K562 (cell line): ENCODE data around the gene LENEP. TPM values are rescaled to one million over a fixed set of nuclear protein-coding genes. Genes with fewer than 3 reads are reported as not detected.

Source experiments
- ARID1B ChIP-seq: fragments of 450-650 bp; IDR thresholded peaks from 2 replicates; pipeline ENCODE4 v1.6.1; 2016; ENCODE audit warnings: antibody characterized with exemption, mild to moderate bottlenecking, inconsistent platforms
- CBFA2T3 ChIP-seq: fragments of 450-650 bp; IDR thresholded peaks from 2 replicates; pipeline ENCODE4 v1.6.1; 2017
- CBX5 ChIP-seq: IDR thresholded peaks from 2 replicates; pipeline ENCODE4 v1.6.1; 2014; ENCODE audit warnings: low read depth, borderline replicate concordance
- CCNT2 ChIP-seq: IDR thresholded peaks from 2 replicates; pipeline ENCODE4 v1.6.1; 2011; ENCODE audit warnings: borderline replicate concordance, low read depth, mild to moderate bottlenecking, moderate library complexity, mixed read lengths, low read length; ENCODE audit not compliant: insufficient read length; ENCODE audit errors: extremely low read depth
- CEBPG ChIP-seq, 3 experiments: fragments of 200-800 bp in 1 of 3; sonication (Bioruptor generic) in 1 of 3; sonication (generic) in 1 of 3; formaldehyde crosslinking in 1 of 3; IDR thresholded peaks in 2 of 3; conservative IDR thresholded peaks in 1 of 3; 2 replicates each; pipeline versions ENCODE4 v1.6.1 to v1.8.0; 2016 to 2022; ENCODE audit warnings: missing compliant biosample characterization in 2 of 3, missing genetic modification characterization in 2 of 3, mild to moderate bottlenecking in 1 of 3, missing genetic modification reagents in 1 of 3
- HLTF ChIP-seq: fragments of 450-650 bp; IDR thresholded peaks from 2 replicates; pipeline ENCODE4 v1.6.1; 2016
- HNRNPK ChIP-seq: fragments of 200-400 bp; formaldehyde crosslinking; IDR thresholded peaks from one replicate; pipeline ENCODE4 v1.6.1; 2018; ENCODE audit warnings: mild to moderate bottlenecking, low read depth, low read length; ENCODE audit not compliant: poor library complexity, severe bottlenecking
- ILF3 ChIP-seq: fragments of 450-650 bp; IDR thresholded peaks from 2 replicates; pipeline ENCODE4 v1.6.1; 2018; ENCODE audit warnings: antibody characterized with exemption, mild to moderate bottlenecking, moderate library complexity, borderline replicate concordance
- KDM1A ChIP-seq, 2 experiments: fragments of 450-650 bp; IDR thresholded peaks; 2 replicates each; pipeline ENCODE4 v1.6.1; 2016; ENCODE audit warnings: mild to moderate bottlenecking in 2 of 2
- MEF2A ChIP-seq: IDR thresholded peaks from 2 replicates; pipeline ENCODE4 v1.6.1; 2011; ENCODE audit warnings: low read depth, mild to moderate bottlenecking, low read length, moderate library complexity; ENCODE audit not compliant: control insufficient read depth
- MXD1 ChIP-seq: fragments of 250-450 bp; sonication (Bioruptor Pico); IDR thresholded peaks from 2 replicates; pipeline ENCODE4 v1.8.0; 2021; ENCODE audit warnings: borderline replicate concordance, mild to moderate bottlenecking, moderate library complexity; ENCODE audit not compliant: poor library complexity, severe bottlenecking
- NR1H2 ChIP-seq: sonication (generic); formaldehyde crosslinking; IDR thresholded peaks from 2 replicates; pipeline ENCODE4 v1.4.0; 2020; ENCODE audit warnings: mild to moderate bottlenecking, missing genetic modification reagents
- PML ChIP-seq: IDR thresholded peaks from 2 replicates; pipeline ENCODE4 v1.6.1; 2012; ENCODE audit warnings: low read length, inconsistent platforms
- POLR2A ChIP-seq: fragments of 450-650 bp; conservative IDR thresholded peaks from 2 replicates; pipeline ENCODE4 v1.6.1; 2016
- POLR2G ChIP-seq: fragments of 200-400 bp; formaldehyde crosslinking; IDR thresholded peaks from 2 replicates; pipeline ENCODE4 v1.6.1; 2017; ENCODE audit warnings: low read depth, mild to moderate bottlenecking, antibody characterized with exemption, low read length, moderate library complexity
- PTBP1 ChIP-seq: fragments of 200-400 bp; formaldehyde crosslinking; IDR thresholded peaks from 2 replicates; pipeline ENCODE4 v1.6.1; 2017; ENCODE audit warnings: low read depth, low read length
- RBFOX2 ChIP-seq: fragments of 200-400 bp; formaldehyde crosslinking; IDR thresholded peaks from 2 replicates; pipeline ENCODE4 v1.6.1; 2017; ENCODE audit warnings: low read depth, mild to moderate bottlenecking, low read length, moderate library complexity
- TCFL5 ChIP-seq: fragments of 250-450 bp; sonication (Bioruptor Pico); conservative IDR thresholded peaks from 2 replicates; pipeline ENCODE4 v1.6.1; 2021; ENCODE audit warnings: mild to moderate bottlenecking, moderate library complexity, matching md5 sums
- TFAM ChIP-seq: fragments of 250-450 bp; sonication (Bioruptor Pico); conservative IDR thresholded peaks from 2 replicates; pipeline ENCODE4 v1.5.0; 2021; ENCODE audit warnings: mild to moderate bottlenecking, moderate library complexity
- TRIM24 ChIP-seq, 2 experiments: fragments of 450-650 bp; IDR thresholded peaks; 2 replicates each; pipeline ENCODE4 v1.6.1; 2016
- ZEB2 ChIP-seq: fragments of 450-650 bp; IDR thresholded peaks from 2 replicates; pipeline ENCODE4 v1.6.1; 2016
- polyA plus RNA-seq, 8 experiments: library from polyadenylated mRNA; depleted of rRNA in 4 of 8; stranded (reverse) in 5 of 8; unstranded in 3 of 8; fragments of >200 nt; fragmentation: Nextera tagmentation in 2 of 8; fragmentation: Illumina TruSeq in 1 of 8; extraction: Ambion mirVana in 2 of 8; extraction: Trizol in 1 of 8; gene quantifications; 2 replicates each; pipeline versions ENCODE4 v1.2.1 to v1.2.3, GENCODE V29; 2011 to 2014; ENCODE audit warnings: inconsistent platforms in 1 of 8, missing spikeins in 1 of 8
- total RNA-seq, 7 experiments: library from RNA; depleted of rRNA in 6 of 7; stranded (reverse); fragments of >200 nt in 6 of 7; fragmentation: Illumina TruSeq in 2 of 7; extraction: Trizol in 2 of 7; gene quantifications; 2 replicates each; pipeline versions ENCODE4 v1.2.1 to v1.2.3, GENCODE V29; 2011 to 2021; ENCODE audit warnings: low replicate concordance in 1 of 7
- TF ChIP-seq, protein P1 (sequence below): fragments of 450-650 bp; IDR thresholded peaks from 2 replicates; pipeline ENCODE4 v1.6.1; 2018; ENCODE audit not compliant: partially characterized antibody
- TF ChIP-seq, protein P2 (sequence below): fragments of 200-800 bp; sonication (Bioruptor generic); IDR thresholded peaks from 2 replicates; pipeline ENCODE4 v1.6.1; 2017; ENCODE audit warnings: missing genetic modification characterization, missing compliant biosample characterization

LENEP gene
- total and polyA plus RNA-seq, 9 of the 15 experiments (the other 6 are each of a cell fraction or from before 2014, with no cell fraction given), result 0.23 to 0.87 (median 0.67) TPM; not detected in 5

- TF ChIP-seq PTBP1, result no peak
- peak; percentile 57 for TF ChIP-seq RBFOX2
- TF ChIP-seq MXD1, result no peak
- TF ChIP-seq CBFA2T3, result 0 out of 2 replicates have a peak, but pooled peaks have one; percentile 8
- 0 out of 2 replicates have a peak, but pooled peaks have one; percentile 32 for TF ChIP-seq POLR2A
- TF ChIP-seq TCFL5 (CRISPR knock-in tag), result no peak
- TF ChIP-seq CEBPG (CRISPR knock-in tag; IDR thresholded peaks at IDR 0.05), result no peak
- no peak for TF ChIP-seq CEBPG (tag; conservative IDR thresholded peaks at IDR 0.05 in 1 of 2, IDR thresholded peaks at IDR 0.05 in 1 of 2)
- no peak for TF ChIP-seq ZEB2
- TF ChIP-seq CBX5, result no peak
- no peak for TF ChIP-seq TFAM
- peak in 1 of 2 experiments; percentile 93; a peak in 2 of 4 replicates for TF ChIP-seq KDM1A (IDR thresholded peaks at IDR 0.05)
- TF ChIP-seq TRIM24 (IDR thresholded peaks at IDR 0.05), result peak in 1 of 2 experiments; percentile 32; a peak in 1 of 4 replicates
- TF ChIP-seq, protein P1, sequence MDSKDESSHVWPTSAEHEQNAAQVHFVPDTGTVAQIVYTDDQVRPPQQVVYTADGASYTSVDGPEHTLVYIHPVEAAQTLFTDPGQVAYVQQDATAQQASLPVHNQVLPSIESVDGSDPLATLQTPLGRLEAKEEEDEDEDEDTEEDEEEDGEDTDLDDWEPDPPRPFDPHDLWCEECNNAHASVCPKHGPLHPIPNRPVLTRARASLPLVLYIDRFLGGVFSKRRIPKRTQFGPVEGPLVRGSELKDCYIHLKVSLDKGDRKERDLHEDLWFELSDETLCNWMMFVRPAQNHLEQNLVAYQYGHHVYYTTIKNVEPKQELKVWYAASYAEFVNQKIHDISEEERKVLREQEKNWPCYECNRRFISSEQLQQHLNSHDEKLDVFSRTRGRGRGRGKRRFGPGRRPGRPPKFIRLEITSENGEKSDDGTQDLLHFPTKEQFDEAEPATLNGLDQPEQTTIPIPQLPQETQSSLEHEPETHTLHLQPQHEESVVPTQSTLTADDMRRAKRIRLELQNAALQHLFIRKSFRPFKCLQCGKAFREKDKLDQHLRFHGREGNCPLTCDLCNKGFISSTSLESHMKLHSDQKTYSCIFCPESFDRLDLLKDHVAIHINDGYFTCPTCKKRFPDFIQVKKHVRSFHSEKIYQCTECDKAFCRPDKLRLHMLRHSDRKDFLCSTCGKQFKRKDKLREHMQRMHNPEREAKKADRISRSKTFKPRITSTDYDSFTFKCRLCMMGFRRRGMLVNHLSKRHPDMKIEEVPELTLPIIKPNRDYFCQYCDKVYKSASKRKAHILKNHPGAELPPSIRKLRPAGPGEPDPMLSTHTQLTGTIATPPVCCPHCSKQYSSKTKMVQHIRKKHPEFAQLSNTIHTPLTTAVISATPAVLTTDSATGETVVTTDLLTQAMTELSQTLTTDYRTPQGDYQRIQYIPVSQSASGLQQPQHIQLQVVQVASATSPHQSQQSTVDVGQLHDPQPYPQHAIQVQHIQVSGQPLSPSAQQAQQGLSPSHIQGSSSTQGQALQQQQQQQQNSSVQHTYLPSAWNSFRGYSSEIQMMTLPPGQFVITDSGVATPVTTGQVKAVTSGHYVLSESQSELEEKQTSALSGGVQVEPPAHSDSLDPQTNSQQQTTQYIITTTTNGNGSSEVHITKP, result peak; percentile 13
- no peak for TF ChIP-seq CCNT2
- no peak for TF ChIP-seq NR1H2 (CRISPR knock-in tag)
- TF ChIP-seq MEF2A, result no peak
- TF ChIP-seq ARID1B, result peak; percentile 26; the same call in 1 of the 2 replicates
- TF ChIP-seq HLTF, result no peak
- no peak for TF ChIP-seq HNRNPK
- no peak for TF ChIP-seq ILF3
- TF ChIP-seq, protein P2, sequence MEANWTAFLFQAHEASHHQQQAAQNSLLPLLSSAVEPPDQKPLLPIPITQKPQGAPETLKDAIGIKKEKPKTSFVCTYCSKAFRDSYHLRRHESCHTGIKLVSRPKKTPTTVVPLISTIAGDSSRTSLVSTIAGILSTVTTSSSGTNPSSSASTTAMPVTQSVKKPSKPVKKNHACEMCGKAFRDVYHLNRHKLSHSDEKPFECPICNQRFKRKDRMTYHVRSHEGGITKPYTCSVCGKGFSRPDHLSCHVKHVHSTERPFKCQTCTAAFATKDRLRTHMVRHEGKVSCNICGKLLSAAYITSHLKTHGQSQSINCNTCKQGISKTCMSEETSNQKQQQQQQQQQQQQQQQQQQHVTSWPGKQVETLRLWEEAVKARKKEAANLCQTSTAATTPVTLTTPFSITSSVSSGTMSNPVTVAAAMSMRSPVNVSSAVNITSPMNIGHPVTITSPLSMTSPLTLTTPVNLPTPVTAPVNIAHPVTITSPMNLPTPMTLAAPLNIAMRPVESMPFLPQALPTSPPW (CRISPR knock-in tag), result peak; percentile 60
- peak; percentile 52 for TF ChIP-seq POLR2G
- no peak for TF ChIP-seq PML
Observed at GRCh38 chr1:155008015-155008941, 14.9 kb downstream of the LENEP start (continued).
